ENCODE measurements around the gene RASGRP3.

RASGRP3 gene

GRCh38 chr2:33489835-33490431 lies 13.5 kb downstream of the RASGRP3 start:
- peaks cover 87% of the 10 kb centered on the region for H3K79me2 ChIP-seq (ENCODE audit: low read length)
- H3K4me1 ChIP-seq (ENCODE audit: low read length) = peaks cover 65% of the 10 kb centered on the region
- peaks cover 8% of the 10 kb centered on the region; the same call in 1 of the 2 replicates for H3K36me3 ChIP-seq (replicated peaks; ENCODE audit: insufficient read depth, low read length)
- peaks cover 40% of the 10 kb centered on the region for H3F3A ChIP-seq (ENCODE audit: insufficient read depth, low read length)
- no peaks in the 10 kb centered on the region for H3K27me3 ChIP-seq (replicated peaks; ENCODE audit: insufficient read depth, low read length)
- DNase-seq = no peak
- H3K9me3 ChIP-seq (replicated peaks; ENCODE audit: insufficient read depth, low read length) = no peaks in the 10 kb centered on the region
- TF ChIP-seq CTCF (IDR thresholded peaks at IDR 0.05; ENCODE audit: low read length) (no peak), EZH2phosphoT487 (IDR thresholded peaks at IDR 0.05; ENCODE audit: low read length) (no peak), EZH2 (optimal IDR thresholded peaks at IDR 0.05; ENCODE audit: low read depth, low read length) (no peak)
- H2AFZ ChIP-seq (ENCODE audit: low read length) = no peak overlapping the region
- no peak overlapping the region for H3K4me2 ChIP-seq (ENCODE audit: low read depth, low read length)
- H3K9ac ChIP-seq (ENCODE audit: low read length) = no peak overlapping the region
- H4K20me1 ChIP-seq (ENCODE audit: insufficient read depth, low read length) = no peaks in the 10 kb centered on the region
- H3K4me3 ChIP-seq (ENCODE audit: low read length) = no peak overlapping the region
- no peak overlapping the region for H3K27ac ChIP-seq (ENCODE audit: low read length)
- no peaks in the 10 kb centered on the region for H3K9me2 ChIP-seq (replicated peaks; ENCODE audit: insufficient read depth, low read length)

DNA sequence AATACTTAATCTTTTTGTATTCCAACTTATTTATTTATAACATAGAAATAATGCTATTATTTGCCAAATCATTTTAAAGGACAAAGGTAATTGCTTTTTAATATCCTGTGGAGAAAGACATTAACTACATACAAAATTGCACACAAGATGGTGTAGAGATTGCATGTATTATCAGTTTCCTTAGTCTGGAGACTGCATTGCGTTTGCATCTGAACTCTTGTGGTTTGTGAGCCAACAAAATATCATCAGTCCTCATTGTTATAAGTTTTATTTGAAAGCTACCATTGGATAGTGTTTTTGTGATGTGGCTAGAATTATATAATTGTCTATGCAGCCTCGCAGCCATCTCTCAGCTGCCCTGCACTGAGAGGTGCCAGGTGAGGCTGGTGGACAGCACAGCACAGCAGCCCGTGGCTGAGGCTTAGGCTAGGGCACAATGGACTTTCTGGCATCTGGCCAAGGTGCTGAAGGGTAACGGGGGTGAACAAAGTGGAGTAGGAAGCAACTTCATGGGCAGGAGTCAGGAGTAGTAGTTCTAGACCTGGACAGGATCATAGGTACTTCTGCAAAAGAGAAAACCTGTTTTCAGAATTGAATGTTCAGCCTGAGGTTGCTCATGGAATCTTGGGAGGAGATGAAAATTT lies 15.1 kb downstream of the RASGRP3 start:
- Histone ChIP-seq H3K4me1 (ENCODE audit: low read length) (peaks cover 82% of the 10 kb centered on the region), H4K20me1 (ENCODE audit: insufficient read depth, low read length) (no peaks in the 10 kb centered on the region), H3K27me3 (replicated peaks; ENCODE audit: insufficient read depth, low read length) (no peaks in the 10 kb centered on the region), H3K9ac (ENCODE audit: low read length) (no peak overlapping the region), H3K4me2 (ENCODE audit: low read depth, low read length) (peak overlapping the region; percentile 68; the same call in 1 of the 2 replicates), H3K79me2 (ENCODE audit: low read length) (peaks cover 87% of the 10 kb centered on the region), H3K27ac (ENCODE audit: low read length) (peak overlapping the region; percentile 96; the same call in 1 of the 2 replicates), H3K9me3 (replicated peaks; ENCODE audit: insufficient read depth, low read length) (no peaks in the 10 kb centered on the region), H3K36me3 (replicated peaks; ENCODE audit: insufficient read depth, low read length) (peaks cover 2% of the 10 kb centered on the region; the same call in 1 of the 2 replicates), H2AFZ (ENCODE audit: low read length) (no peak overlapping the region), H3K4me3 (ENCODE audit: low read length) (no peak overlapping the region), H3F3A (ENCODE audit: insufficient read depth, low read length) (peaks cover 55% of the 10 kb centered on the region), H3K9me2 (replicated peaks; ENCODE audit: insufficient read depth, low read length) (no peaks in the 10 kb centered on the region)
- peak; percentile 30 for DNase-seq
- TF ChIP-seq EZH2 (optimal IDR thresholded peaks at IDR 0.05; ENCODE audit: low read depth, low read length) (no peak), EZH2phosphoT487 (IDR thresholded peaks at IDR 0.05; ENCODE audit: low read length) (no peak), CTCF (IDR thresholded peaks at IDR 0.05; ENCODE audit: low read length) (no peak)

DNA sequence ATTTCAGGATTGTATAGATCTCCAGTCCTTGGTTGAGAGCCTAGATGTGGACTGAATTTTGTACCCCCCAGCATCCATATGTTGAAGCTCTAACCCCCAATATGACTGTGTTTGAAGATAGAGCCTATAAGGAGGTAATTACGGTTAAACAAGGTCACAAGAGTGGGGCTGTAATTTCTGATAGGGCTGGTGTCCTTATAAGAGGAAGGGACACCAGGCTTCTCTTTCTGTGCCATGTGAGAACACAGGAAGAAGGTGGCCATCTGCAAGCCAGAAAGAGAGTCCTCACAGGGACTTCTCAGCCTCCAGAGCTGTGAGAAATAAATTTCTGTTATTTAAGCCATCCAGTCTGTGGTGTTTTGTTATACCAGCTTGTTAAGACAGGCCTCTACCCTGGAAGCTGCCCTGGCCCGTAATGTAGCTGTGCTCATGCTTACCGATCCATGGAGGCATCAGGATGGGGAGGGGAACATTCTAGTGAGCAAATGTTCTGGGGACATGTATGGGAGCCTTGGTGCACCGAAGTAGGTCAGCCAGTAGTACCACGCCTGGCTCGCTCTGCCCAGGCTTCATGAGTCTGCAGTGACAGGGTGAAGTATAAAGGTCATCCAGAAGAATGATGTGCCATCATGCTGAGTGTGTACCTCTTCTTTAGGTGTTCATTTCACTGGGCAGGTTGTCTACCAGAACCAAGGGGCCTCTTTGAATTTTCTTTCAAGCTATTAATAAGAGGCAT lies 16.1 kb downstream of the RASGRP3 start:
- peak overlapping the region; percentile 75 for H3K9ac ChIP-seq (ENCODE audit: low read length)
- 0 out of 2 replicates have a peak overlapping the region, but pooled peaks have one; percentile 49 for H3K4me3 ChIP-seq (ENCODE audit: low read length)
- peaks cover 64% of the 10 kb centered on the region for H3F3A ChIP-seq (ENCODE audit: insufficient read depth, low read length)
- no peak overlapping the region for H2AFZ ChIP-seq (ENCODE audit: low read length)
- no peak for DNase-seq
- no peaks in the 10 kb centered on the region for H3K27me3 ChIP-seq (replicated peaks; ENCODE audit: insufficient read depth, low read length)
- H3K36me3 ChIP-seq (replicated peaks; ENCODE audit: insufficient read depth, low read length) = no peaks in the 10 kb centered on the region; the same call in 1 of the 2 replicates
- no peaks in the 10 kb centered on the region for H4K20me1 ChIP-seq (ENCODE audit: insufficient read depth, low read length)
- H3K9me2 ChIP-seq (replicated peaks; ENCODE audit: insufficient read depth, low read length) = no peaks in the 10 kb centered on the region
- H3K9me3 ChIP-seq (replicated peaks; ENCODE audit: insufficient read depth, low read length) = no peaks in the 10 kb centered on the region
- peaks cover 80% of the 10 kb centered on the region for H3K79me2 ChIP-seq (ENCODE audit: low read length)
- H3K27ac ChIP-seq (ENCODE audit: low read length) = peak overlapping the region; percentile 96
- H3K4me2 ChIP-seq (ENCODE audit: low read depth, low read length) = peak overlapping the region; percentile 68
- peaks cover 84% of the 10 kb centered on the region for H3K4me1 ChIP-seq (ENCODE audit: low read length)
- no peak for TF ChIP-seq EZH2phosphoT487 (IDR thresholded peaks at IDR 0.05; ENCODE audit: low read length)
- TF ChIP-seq CTCF (IDR thresholded peaks at IDR 0.05; ENCODE audit: low read length) = no peak
- TF ChIP-seq EZH2 (optimal IDR thresholded peaks at IDR 0.05; ENCODE audit: low read depth, low read length) = no peak
